Nephron (organoid): ENCODE measurements around the gene NTRK1.
A peak's percentile ranks its signal among the peaks of the same experiment; 100 is the strongest.

Source experiments
- H3K27ac Mint-ChIP-seq, 3 experiments: 2 replicates each; pipeline ENCODE4 v1.8.0; 2020; ENCODE audit warnings: mixed read lengths in 3 of 3, mild to moderate bottlenecking in 2 of 3, moderate library complexity in 1 of 3
- H3K27me3 Mint-ChIP-seq: 2 replicates; pipeline ENCODE4 v1.8.0; 2021; ENCODE audit warnings: low read depth, mild to moderate bottlenecking, moderate library complexity, mixed read lengths
- H3K36me3 Mint-ChIP-seq: 2 replicates; pipeline ENCODE4 v1.8.0; 2020; ENCODE audit warnings: low read depth, mixed read lengths
- H3K4me1 Mint-ChIP-seq: 2 replicates; pipeline ENCODE4 v1.8.0; 2020; ENCODE audit warnings: mixed read lengths
- H3K4me3 Mint-ChIP-seq, 3 experiments: 2 replicates each; pipeline ENCODE4 v1.8.0; 2020; ENCODE audit warnings: mild to moderate bottlenecking in 3 of 3, mixed read lengths in 3 of 3, moderate library complexity in 2 of 3
- H3K9me3 Mint-ChIP-seq: 2 replicates; pipeline ENCODE4 v1.8.0; 2020; ENCODE audit warnings: mixed read lengths
- CTCF ChIP-seq, 3 experiments: fragments of 200-600 bp; sonication (generic); IDR thresholded peaks; one replicate each; pipeline ENCODE4 v1.5.0; 2021; ENCODE audit warnings: antibody characterized with exemption in 3 of 3; ENCODE audit not compliant: unreplicated experiment in 3 of 3

The NTRK1 gene

GRCh38 chr1:156814571-156815260, 45.9 kb upstream of the NTRK1 start:
- H3K4me3 Mint-ChIP-seq: peak overlapping the region; percentile 31 to 67 (median 59)
- no peaks in the 10 kb centered on the region for H3K36me3 Mint-ChIP-seq
- H3K27ac Mint-ChIP-seq: peak overlapping the region; percentile 86 to 91 (median 91)
- H3K27me3 Mint-ChIP-seq: peaks cover 20% of the 10 kb centered on the region
- TF ChIP-seq CTCF (IDR thresholded peaks at IDR 0.05; ENCODE audit: unreplicated experiment in 3 of 3): no peak
- no peaks in the 10 kb centered on the region for H3K9me3 Mint-ChIP-seq
- H3K4me1 Mint-ChIP-seq: peaks cover 50% of the 10 kb centered on the region

DNA sequence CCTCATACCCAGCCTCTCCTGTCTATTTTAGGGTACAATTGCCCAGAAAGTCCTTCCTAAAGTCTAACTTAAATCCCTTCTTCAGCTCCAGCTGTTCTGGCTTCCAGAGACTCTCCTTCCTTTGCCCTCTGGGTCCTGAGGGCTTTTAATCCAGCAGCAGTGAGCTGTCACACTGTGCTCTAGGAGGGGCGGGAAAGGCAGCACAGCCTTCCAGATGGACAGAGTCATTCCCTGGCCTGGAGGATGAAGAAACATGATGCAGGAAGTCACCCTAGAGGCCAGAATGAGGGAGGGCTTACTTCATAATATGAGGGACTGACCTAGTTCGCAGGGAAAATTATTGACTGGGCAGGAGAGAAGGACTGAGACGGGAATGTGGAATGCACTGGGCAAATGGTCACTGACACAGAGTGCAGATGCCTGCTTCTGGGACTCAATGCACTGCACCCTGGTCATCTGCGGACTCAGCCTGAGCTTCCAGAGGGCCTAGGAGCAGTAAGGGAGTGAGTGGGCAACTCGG, 45.3 kb upstream of the NTRK1 start:
- Mint-ChIP-seq H3K4me3 (peak overlapping the region; percentile 76 to 87 (median 82)), H3K4me1 (peaks cover 50% of the 10 kb centered on the region), H3K27me3 (peaks cover 20% of the 10 kb centered on the region), H3K27ac (peak overlapping the region; percentile 86 to 91 (median 91)), H3K36me3 (no peaks in the 10 kb centered on the region), H3K9me3 (no peaks in the 10 kb centered on the region)
- no peak for TF ChIP-seq CTCF (IDR thresholded peaks at IDR 0.05; ENCODE audit: unreplicated experiment in 3 of 3)

DNA sequence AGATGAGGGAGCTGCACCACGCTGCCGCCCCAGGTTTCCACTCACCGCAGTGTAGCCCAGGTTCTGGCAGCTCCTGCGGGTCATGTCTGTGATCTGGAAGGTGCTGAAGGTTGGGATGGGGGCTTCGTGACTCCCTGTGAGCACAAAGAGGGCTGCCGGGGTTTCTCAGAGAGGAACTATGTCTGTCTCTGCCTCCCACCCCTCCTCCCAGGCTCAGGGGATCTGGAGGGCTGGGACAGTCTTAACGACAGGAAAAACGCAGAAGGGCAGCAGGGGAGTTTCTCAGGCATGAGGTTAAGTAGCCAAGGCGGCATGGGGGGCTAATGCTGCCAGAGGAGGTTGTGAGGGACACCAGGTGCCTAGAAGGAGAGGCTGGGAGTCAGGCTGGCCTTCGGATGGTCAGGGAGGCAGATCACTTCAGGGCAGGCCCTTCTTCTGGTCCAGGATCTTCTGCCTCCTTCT, 44.7 kb upstream of the NTRK1 start:
- Mint-ChIP-seq H3K36me3 (no peaks in the 10 kb centered on the region), H3K27me3 (peaks cover 23% of the 10 kb centered on the region), H3K9me3 (peaks cover 6% of the 10 kb centered on the region)

GRCh38 chr1:156816561-156817328, 43.9 kb upstream of the NTRK1 start, which contains the start of gene SH2D2A:
Gene SH2D2A, minus strand, starts transcription at chr1:156816848. Its CDS starts 140 bp downstream, at chr1:156816708.
- Mint-ChIP-seq H3K27me3 (peaks cover 23% of the 10 kb centered on the region), H3K9me3 (peaks cover 6% of the 10 kb centered on the region), H3K27ac (peak within 1 kb of the TSS; percentile 86 to 91 (median 91)), H3K4me3 (no peak within 1 kb of the TSS), H3K36me3 (no peaks in the 10 kb centered on the region), H3K4me1 (peaks cover 40% of the 10 kb centered on the region)
- TF ChIP-seq CTCF (IDR thresholded peaks at IDR 0.05; ENCODE audit: unreplicated experiment in 3 of 3): no peak

More for the DNA sequence above, 44.7 kb upstream of the NTRK1 start:
- Mint-ChIP-seq H3K4me1 (peaks cover 47% of the 10 kb centered on the region), H3K27ac (peak overlapping the region in 2 of 3 experiments; percentile 86 to 91), H3K4me3 (no peak overlapping the region)
- TF ChIP-seq CTCF (IDR thresholded peaks at IDR 0.05; ENCODE audit: unreplicated experiment in 3 of 3): no peak

DNA sequence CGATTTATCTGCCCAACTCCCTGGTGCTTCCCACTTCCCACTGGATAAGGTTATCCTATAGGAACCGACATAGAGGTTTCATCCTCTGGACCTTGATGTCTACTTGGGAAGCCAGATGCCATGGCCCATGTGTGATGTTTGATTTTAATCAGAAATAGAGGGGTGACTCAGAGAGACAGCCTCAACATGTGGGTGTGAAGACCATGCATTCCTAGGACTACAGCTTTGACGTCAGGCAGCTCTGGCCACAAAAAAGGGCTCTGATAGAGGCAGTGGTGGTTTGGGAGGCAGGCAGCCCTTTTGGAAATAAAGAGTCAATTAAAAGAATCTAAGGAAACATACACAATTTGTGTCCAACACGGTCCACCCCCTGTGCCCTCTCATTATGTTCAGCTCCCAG, 38.9 kb upstream of the NTRK1 start:
- Mint-ChIP-seq H3K4me3 (no peak overlapping the region), H3K27ac (no peak overlapping the region), H3K9me3 (peaks cover 8% of the 10 kb centered on the region), H3K27me3 (peaks cover 17% of the 10 kb centered on the region), H3K4me1 (peaks cover 9% of the 10 kb centered on the region), H3K36me3 (no peaks in the 10 kb centered on the region)
- no peak for TF ChIP-seq CTCF (IDR thresholded peaks at IDR 0.05; ENCODE audit: unreplicated experiment in 3 of 3)
